IMR-90 (cell line): ENCODE results near the gene P2RX7. TPM values are rescaled to one million over a fixed set of nuclear protein-coding genes. Genes with fewer than 3 reads are reported as not detected.

ENCODE experiments used
- ATAC-seq: fragments of 200-7000 bp; cut with Tn5 transposase; 2 replicates; pipeline ENCODE4 v1.9.1; 2020; ENCODE audit warnings: low read depth, mild to moderate bottlenecking, moderate library complexity
- BruUV-seq: library from RNA; stranded (reverse); fragments of 400-500 nt; replicated peaks from 2 replicates; lab custom pipeline; 2021; lab: Mats Ljungman, UMichigan
- CTCF ChIA-PET: fragments of 300-600 bp; formaldehyde crosslinking; extraction: SDS; loops from one replicate; lab custom pipeline; 2021; ENCODE audit warnings: antibody characterized with exemption; lab: Yijun Ruan, JAX
- POLR2A ChIA-PET: fragments of 300-600 bp; sonication (Branson Sonifier 250); formaldehyde crosslinking; loops from one replicate; lab custom pipeline; 2022; ENCODE audit warnings: antibody characterized with exemption; ENCODE audit not compliant: unreplicated experiment; lab: Charles Lee
- DNase-seq: peaks from one replicate; pipeline ENCODE4 v3.0.0; 2013
- H2AFZ ChIP-seq: replicated peaks from 2 replicates; pipeline ENCODE3; 2013; ENCODE audit warnings: low read length, mild to moderate bottlenecking; ENCODE audit not compliant: poor library complexity
- H2AK5ac ChIP-seq: 2 replicates; pipeline ENCODE4 v1.6.1; 2013; ENCODE audit warnings: low read depth, low read length, inconsistent platforms
- H2AK9ac ChIP-seq: replicated peaks from 2 replicates; pipeline ENCODE3; 2013; ENCODE audit warnings: mild to moderate bottlenecking, low read depth, low read length, moderate library complexity; ENCODE audit not compliant: poor library complexity
- H2BK120ac ChIP-seq: 2 replicates; pipeline ENCODE4 v1.6.1; 2013; ENCODE audit warnings: low read depth, low read length, inconsistent platforms
- H2BK15ac ChIP-seq: 3 replicates; pipeline ENCODE4 v1.6.1; 2013; ENCODE audit warnings: low read depth, low read length, inconsistent platforms
- H2BK20ac ChIP-seq: 2 replicates; pipeline ENCODE4 v1.6.1; 2013; ENCODE audit warnings: low read depth, mild to moderate bottlenecking, inconsistent platforms, low read length, moderate library complexity
- H2BK5ac ChIP-seq: 2 replicates; pipeline ENCODE4 v1.6.1; 2013; ENCODE audit warnings: mild to moderate bottlenecking, low read depth, low read length, inconsistent platforms; ENCODE audit not compliant: poor library complexity, severe bottlenecking
- H3K14ac ChIP-seq: replicated peaks from 2 replicates; pipeline ENCODE4 v1.6.1; 2013; ENCODE audit warnings: low read depth, low read length, inconsistent platforms
- H3K18ac ChIP-seq: 2 replicates; pipeline ENCODE4 v1.6.1; 2013; ENCODE audit warnings: low read depth, low read length, control low read depth
- H3K23ac ChIP-seq: 2 replicates; pipeline ENCODE4 v1.6.1; 2013; ENCODE audit warnings: low read depth, low read length, inconsistent platforms
- H3K27ac ChIP-seq: 2 replicates; pipeline ENCODE4 v1.5.1; 2013; ENCODE audit warnings: mild to moderate bottlenecking, control low read depth, low read length; ENCODE audit not compliant: insufficient read depth
- H3K27me3 ChIP-seq: 2 replicates; pipeline ENCODE4 v1.6.1; 2013; ENCODE audit warnings: low read length; ENCODE audit not compliant: control insufficient read depth, insufficient read depth
- H3K36me3 ChIP-seq: 2 replicates; pipeline ENCODE4 v1.6.1; 2013; ENCODE audit warnings: low read length, mixed read lengths; ENCODE audit not compliant: control insufficient read depth, insufficient read depth
- H3K4ac ChIP-seq: 2 replicates; pipeline ENCODE4 v1.6.1; 2013; ENCODE audit warnings: low read depth, low read length, inconsistent platforms
- H3K4me1 ChIP-seq: 2 replicates; pipeline ENCODE4 v1.6.1; 2013; ENCODE audit warnings: low read length, mixed read lengths; ENCODE audit not compliant: control insufficient read depth, insufficient read depth
- H3K4me2 ChIP-seq: 2 replicates; pipeline ENCODE4 v1.6.1; 2013; ENCODE audit warnings: low read depth, mild to moderate bottlenecking, control low read depth, low read length, moderate library complexity
- H3K4me3 ChIP-seq: 2 replicates; pipeline ENCODE4 v1.5.1; 2013; ENCODE audit warnings: low read depth, mild to moderate bottlenecking, control low read depth, low read length, moderate library complexity; ENCODE audit not compliant: insufficient read depth
- H3K56ac ChIP-seq: 2 replicates; pipeline ENCODE4 v1.6.1; 2013; ENCODE audit warnings: low read length, inconsistent platforms; ENCODE audit not compliant: insufficient read depth; ENCODE audit errors: extremely low read depth
- H3K79me1 ChIP-seq, 2 experiments: 2 replicates each; pipeline ENCODE4 v1.6.1; 2013; ENCODE audit warnings: low read length in 2 of 2, inconsistent platforms in 1 of 2, low read depth in 1 of 2
- H3K9ac ChIP-seq: 2 replicates; pipeline ENCODE4 v1.6.1; 2013; ENCODE audit warnings: low read depth, low read length, control low read depth
- H3K9me1 ChIP-seq: 2 replicates; pipeline ENCODE4 v1.6.1; 2013; ENCODE audit warnings: low read length, inconsistent platforms; ENCODE audit not compliant: insufficient read depth
- H3K9me3 ChIP-seq: 2 replicates; pipeline ENCODE4 v1.6.1; 2013; ENCODE audit warnings: low read length; ENCODE audit not compliant: control insufficient read depth, insufficient read depth
- H4K20me1 ChIP-seq: 2 replicates; pipeline ENCODE4 v1.6.1; 2013; ENCODE audit warnings: low read length, inconsistent platforms; ENCODE audit not compliant: insufficient read depth
- H4K5ac ChIP-seq: 2 replicates; pipeline ENCODE4 v1.6.1; 2013; ENCODE audit warnings: mild to moderate bottlenecking, low read depth, low read length, control low read depth
- H4K8ac ChIP-seq, 2 experiments: 2 replicates each; pipeline ENCODE4 v1.6.1; 2013; ENCODE audit warnings: low read depth in 2 of 2, low read length in 2 of 2, control low read depth in 1 of 2, inconsistent platforms in 1 of 2
- H4K91ac ChIP-seq: 2 replicates; pipeline ENCODE4 v1.6.1; 2013; ENCODE audit warnings: low read depth, low read length, inconsistent platforms; ENCODE audit not compliant: insufficient read depth
- RCOR1 ChIP-seq: IDR thresholded peaks from 2 replicates; pipeline ENCODE4 v1.6.1; 2012; ENCODE audit warnings: mild to moderate bottlenecking, low read length, improper control_type of control experiment; ENCODE audit not compliant: insufficient replicate concordance
- WGBS, 2 experiments: methylation state at CpG; one replicate each; pipeline versions ENCODE4 v1.1.5 to v1.1.7; 2013; ENCODE audit warnings: missing lambda C conversion rate in 2 of 2; ENCODE audit not compliant: insufficient read length in 1 of 2; ENCODE audit errors: extremely low coverage in 2 of 2; 5-methylcytosine and 5-hydroxymethylcytosine counted together
- dilution Hi-C: fragments of 300-500 bp; cut with HindIII; formaldehyde crosslinking; loops from one replicate; pipeline ENCODE4 v1.14.3; 2018; ENCODE audit warnings: low sequenced_read_pairs; ENCODE audit not compliant: unreplicated experiment
- in situ Hi-C: fragments of 300-500 bp; cut with MboI; formaldehyde crosslinking; loops from 3 replicates; pipeline ENCODE4 v1.14.3; 2019; ENCODE audit warnings: low sequenced_read_pairs, inconsistent platforms, mixed read lengths
- intact Hi-C: fragments of 100-400 bp; cut with micrococcal nuclease; formaldehyde crosslinking; loops from 2 replicates; pipeline ENCODE4 v1.10.0; 2022
- polyA plus RNA-seq, 3 experiments: library from polyadenylated mRNA; depleted of rRNA; stranded (reverse); fragments of >200 nt; gene quantifications; 2 replicates each; pipeline ENCODE4 v1.2.3, GENCODE V29; 2012; ENCODE audit warnings: low replicate concordance in 1 of 3
- total RNA-seq: library from RNA; depleted of rRNA; stranded (reverse); fragments of >200 nt; gene quantifications from 2 replicates; pipeline ENCODE4 v1.2.3, GENCODE V29; 2012

Gene P2RX7
- total and polyA plus RNA-seq, 2 of the 4 experiments (the other 2 are of a cell fraction), result 0.07 to 0.18 TPM

DNA sequence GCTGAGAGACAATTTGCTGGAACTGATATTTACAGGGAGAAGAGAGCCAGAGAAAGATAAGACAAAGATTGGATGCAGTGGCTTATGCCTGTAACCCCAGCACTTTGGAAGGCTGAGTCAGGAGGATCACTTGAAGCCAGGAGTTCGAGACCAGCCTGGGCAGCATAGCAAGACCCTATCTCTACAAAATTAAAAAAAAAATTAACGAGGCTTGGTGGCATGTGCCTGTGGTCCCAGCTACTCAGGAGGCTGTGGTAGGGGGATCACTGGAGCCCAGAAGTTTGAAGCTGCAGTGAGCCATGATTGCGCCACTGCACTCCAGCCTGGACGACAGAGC, 2.9 kb upstream of the P2RX7 start:
- no CpG with 5 or more reads among the region's 4 CpGs for WGBS, 2 experiments
- no peak for TF ChIP-seq RCOR1
- no peak overlapping the region for H3K4ac ChIP-seq
- intact Hi-C loops, result loop anchor here (5.0 kb wide), 1 partner anchor 83 kb away; the partner anchor contains the start of gene P2RX4
- H3K14ac ChIP-seq, result no peak overlapping the region
- H3K36me3 ChIP-seq, result no peaks in the 10 kb centered on the region
- no peak overlapping the region for H2AFZ ChIP-seq
- no peak overlapping the region for H2BK5ac ChIP-seq
- no peaks in the 10 kb centered on the region for H3K79me1 ChIP-seq
- no peaks in the 10 kb centered on the region for H4K20me1 ChIP-seq
- no peaks in the 10 kb centered on the region for H3K9me3 ChIP-seq
- H2BK15ac ChIP-seq, result no peak overlapping the region
- H3K27me3 ChIP-seq, result peaks cover 12% of the 10 kb centered on the region
- no peak overlapping the region for H4K5ac ChIP-seq
- H3K4me1 ChIP-seq, result peaks cover 4% of the 10 kb centered on the region
- no peak overlapping the region for H3K4me2 ChIP-seq
- no peak overlapping the region for H3K23ac ChIP-seq
- H3K18ac ChIP-seq, result no peak overlapping the region
- dilution Hi-C loops, result no loop called here
- in situ Hi-C loops, result no loop called here
- no peaks in the 10 kb centered on the region for H3K9me1 ChIP-seq
- H3K4me3 ChIP-seq, result no peak overlapping the region
- no peak overlapping the region for H3K27ac ChIP-seq
- H4K91ac ChIP-seq, result no peak overlapping the region
- H2AK9ac ChIP-seq, result no peak overlapping the region
- no peak overlapping the region for H2BK20ac ChIP-seq
- DNase-seq (no peak), ATAC-seq (no peak)
- no peak overlapping the region for H2AK5ac ChIP-seq
- H4K8ac ChIP-seq, result no peak overlapping the region
- no TSS peak for BruUV-seq
- H2BK120ac ChIP-seq, result no peak overlapping the region
- ChIA-PET CTCF (interaction anchor here (0.6 kb wide), 1 partner anchor 99 kb away, joined by 3 read pairs; no protein-coding TSS in a partner anchor), POLR2A (no interaction called here)
- no peak overlapping the region for H3K56ac ChIP-seq
- H3K9ac ChIP-seq, result no peak overlapping the region
